GM12878 (cell line): ENCODE measurements around the gene ANGPTL2. TPM values are rescaled to one million over a fixed set of nuclear protein-coding genes. Genes with fewer than 3 reads are reported as not detected.

Experiments used
- ATAC-seq: fragments of 200-7000 bp; cut with Tn5 transposase; 3 replicates; pipeline ENCODE4 v1.9.1; 2020; ENCODE audit warnings: mild to moderate bottlenecking, moderate library complexity
- BruUV-seq: library from RNA; stranded (reverse); fragments of 400-500 nt; replicated peaks from 2 replicates; lab custom pipeline; 2021; lab: Mats Ljungman, UMichigan
- CTCF ChIA-PET: fragments of 300-600 bp; sonication (Branson Sonifier 250); formaldehyde crosslinking; extraction: SDS; loops from one replicate; lab custom pipeline; 2021; ENCODE audit warnings: inconsistent platforms; lab: Yijun Ruan, JAX
- POLR2A ChIA-PET: fragments of 350-600 bp; formaldehyde crosslinking; extraction: SDS; loops from one replicate; lab custom pipeline; 2021; ENCODE audit warnings: inconsistent platforms; lab: Charles Lee
- RAD21 ChIA-PET: fragments of 300-600 bp; sonication (Branson Sonifier 250); formaldehyde crosslinking; loops from one replicate; lab custom pipeline; 2023; ENCODE audit warnings: antibody characterized with exemption; ENCODE audit not compliant: unreplicated experiment; lab: Charles Lee
- SMC1A ChIA-PET: fragments of 300-600 bp; sonication (Branson Sonifier 250); formaldehyde crosslinking; loops from one replicate; lab custom pipeline; 2023; ENCODE audit not compliant: unreplicated experiment, uncharacterized antibody; lab: Charles Lee
- DNase-seq: peaks from one replicate; pipeline ENCODE4 v3.0.0-alpha.2; 2011; ENCODE audit warnings: low read depth, low spot score
- FAIRE-seq: peaks from 3 replicates; lab custom pipeline; 2011; peaks lifted over from hg19 to GRCh38; lab: Jason Lieb, UNC
- H2AFZ ChIP-seq: 2 replicates; pipeline ENCODE4 v1.6.0; 2011; ENCODE audit warnings: low read depth, low read length, control low read depth; ENCODE audit not compliant: control insufficient read depth
- H3K27ac ChIP-seq: 2 replicates; pipeline ENCODE4 v1.5.1; 2011; ENCODE audit warnings: control low read depth; ENCODE audit not compliant: control insufficient read depth, insufficient read depth
- H3K27me3 ChIP-seq, 2 experiments: replicated peaks in 1 of 2; 2 replicates each; pipeline versions ENCODE4 v1.6.0 to v1.6.1; 2011; ENCODE audit warnings: low read length in 1 of 2; ENCODE audit not compliant: control insufficient read depth in 2 of 2, insufficient read depth in 2 of 2
- H3K36me3 ChIP-seq, 2 experiments: 2 replicates each; pipeline ENCODE4 v1.5.1; 2011; ENCODE audit warnings: low read length in 1 of 2; ENCODE audit not compliant: control insufficient read depth in 2 of 2, insufficient read depth in 2 of 2
- H3K4me1 ChIP-seq: 2 replicates; pipeline ENCODE4 v1.6.1; 2011; ENCODE audit warnings: mild to moderate bottlenecking, low read length, moderate library complexity, mixed read lengths; ENCODE audit not compliant: control insufficient read depth, insufficient read depth
- H3K4me2 ChIP-seq: 2 replicates; pipeline ENCODE4 v1.6.0; 2011; ENCODE audit warnings: control low read depth; ENCODE audit not compliant: control insufficient read depth, insufficient read depth
- H3K4me3 ChIP-seq: fragments of 200-600 bp; sonication (generic); 2 replicates; pipeline ENCODE4 v1.5.1; 2016
- H3K79me2 ChIP-seq: 2 replicates; pipeline ENCODE4 v1.6.0; 2011; ENCODE audit warnings: low read length; ENCODE audit not compliant: control insufficient read depth, insufficient read depth
- H3K9ac ChIP-seq: 2 replicates; pipeline ENCODE4 v1.8.0; 2011; ENCODE audit warnings: low read length, control low read depth, mixed read lengths; ENCODE audit not compliant: control insufficient read depth, insufficient read depth
- H3K9me3 ChIP-seq: replicated peaks from 3 replicates; pipeline ENCODE4 v1.5.1; 2011; ENCODE audit warnings: mild to moderate bottlenecking, low read length; ENCODE audit not compliant: control insufficient read depth, insufficient read depth
- H4K20me1 ChIP-seq: 2 replicates; pipeline ENCODE4 v1.6.0; 2011; ENCODE audit not compliant: control insufficient read depth, insufficient read depth
- GATAD2B ChIP-seq: fragments of 450-650 bp; conservative IDR thresholded peaks from 2 replicates; pipeline ENCODE4 v1.6.1; 2017; ENCODE audit warnings: low read depth, mild to moderate bottlenecking, moderate library complexity
- POLR2AphosphoS5 ChIP-seq: IDR thresholded peaks from 2 replicates; pipeline ENCODE4 v1.6.1; 2011; ENCODE audit warnings: mild to moderate bottlenecking, low read length, inconsistent platforms
- RAD21 ChIP-seq: IDR thresholded peaks from 2 replicates; pipeline ENCODE4 v1.6.1; 2011; ENCODE audit warnings: mild to moderate bottlenecking, low read depth, low read length, moderate library complexity; ENCODE audit not compliant: insufficient read depth
- RUNX3 ChIP-seq: IDR thresholded peaks from 2 replicates; pipeline ENCODE4 v1.6.1; 2012; ENCODE audit warnings: low read length, inconsistent platforms
- SIX5 ChIP-seq: IDR thresholded peaks from 2 replicates; pipeline ENCODE4 v1.6.1; 2011; ENCODE audit warnings: mild to moderate bottlenecking, low read depth, low read length, moderate library complexity; ENCODE audit not compliant: severe bottlenecking
- SMAD5 ChIP-seq: IDR thresholded peaks from 2 replicates; pipeline ENCODE4 v1.6.1; 2016; ENCODE audit warnings: antibody characterized with exemption, low read depth
- ZNF207 ChIP-seq: fragments of 450-650 bp; IDR thresholded peaks from 2 replicates; pipeline ENCODE4 v1.6.1; 2014; ENCODE audit warnings: antibody characterized with exemption, mild to moderate bottlenecking, borderline replicate concordance
- ZNF384 ChIP-seq: IDR thresholded peaks from 2 replicates; pipeline ENCODE4 v1.6.1; 2012; ENCODE audit warnings: low read depth, mild to moderate bottlenecking, low read length, improper control_type of control experiment, borderline replicate concordance
- WGBS: methylation state at CpG from one replicate; pipeline ENCODE4 v1.1.6; 2016; ENCODE audit warnings: low lambda C conversion rate; ENCODE audit not compliant: insufficient replicate concordance, insufficient coverage; ENCODE audit errors: missing lambda C conversion rate; 5-methylcytosine and 5-hydroxymethylcytosine counted together
- in situ Hi-C: fragments of 300-500 bp; cut with MboI; formaldehyde crosslinking; loops from 9 replicates; pipeline ENCODE4 v1.14.3; 2018; ENCODE audit warnings: mixed read lengths
- intact Hi-C: fragments of 100-400 bp; cut with micrococcal nuclease; formaldehyde crosslinking; loops from one replicate; pipeline ENCODE4 v1.14.2; 2022; ENCODE audit not compliant: unreplicated experiment
- polyA plus RNA-seq, 11 experiments: library from polyadenylated mRNA; depleted of rRNA in 4 of 11; unstranded in 6 of 11; stranded (reverse) in 5 of 11; fragments of >200 nt; fragmentation: Nextera tagmentation in 4 of 11; fragmentation: Illumina TruSeq in 1 of 11; extraction: Ambion mirVana in 4 of 11; extraction: Trizol in 1 of 11; gene quantifications; 1 replicate in 1 of 11; 2 replicates in 10 of 11; pipeline versions ENCODE4 v1.2.1 to v1.2.3, GENCODE V29; 2011 to 2016; ENCODE audit warnings: inconsistent platforms in 2 of 11, missing spikeins in 2 of 11, low read depth in 1 of 11
- total RNA-seq, 4 experiments: library from RNA; depleted of rRNA in 3 of 4; stranded (reverse); fragments of >200 nt in 3 of 4; fragmentation: Illumina TruSeq in 1 of 4; extraction: Trizol in 1 of 4; gene quantifications; 2 replicates each; pipeline versions ENCODE4 v1.2.1 to v1.2.3, GENCODE V29; 2013 to 2021

The ANGPTL2 gene
- total and polyA plus RNA-seq, 10 of the 15 experiments (the other 5 are each of a cell fraction or from before 2014, with no cell fraction given): 0.13 to 2.6 (median 0.82) TPM; not detected in 1

- no peak overlapping the region for H3K9ac ChIP-seq
- H4K20me1 ChIP-seq: no peaks in the 10 kb centered on the region
- no peaks in the 10 kb centered on the region for H3K27me3 ChIP-seq
- DNase-seq: no peak
- SMC1A ChIA-PET: interaction anchor here (0.9 to 1.2 kb wide), 2 partner anchors 9 to 40 kb away, joined by 3 read pairs; no protein-coding TSS in a partner anchor
- peaks cover 8% of the 10 kb centered on the region; the same call in 1 of the 2 replicates for H3K4me1 ChIP-seq
- H2AFZ ChIP-seq: no peak overlapping the region
- no peaks in the 10 kb centered on the region for H3K9me3 ChIP-seq
- H3K79me2 ChIP-seq: no peaks in the 10 kb centered on the region
- FAIRE-seq: no peak
- no peak; the same call in 2 of the 3 replicates for ATAC-seq
- intact Hi-C loops (no loop called here), in situ Hi-C loops (no loop called here)
- RAD21 ChIA-PET: interaction anchor here (0.9 kb wide), 1 partner anchor 45 kb away, joined by 3 read pairs; no protein-coding TSS in a partner anchor
- H3K27ac ChIP-seq: no peak overlapping the region
- H3K4me3 ChIP-seq: no peak overlapping the region
- CTCF ChIA-PET: interaction anchor here (0.7 to 1.0 kb wide), 2 partner anchors 8 to 150 kb away, joined by 3 read pairs; no protein-coding TSS in a partner anchor
- no peaks in the 10 kb centered on the region; a peak in 1 of 4 replicates for H3K36me3 ChIP-seq
- POLR2A ChIA-PET: interaction anchor here (1.2 kb wide), 1 partner anchor 55 kb away, joined by 3 read pairs; no protein-coding TSS in a partner anchor
- TF ChIP-seq ZNF384 (no peak), RUNX3 (no peak), POLR2AphosphoS5 (no peak), GATAD2B (no peak), ZNF207 (no peak), RAD21 (no peak), SMAD5 (no peak), SIX5 (no peak)
- 83% methylated on average over 7 of the region's 7 CpGs for WGBS
- no peak overlapping the region for H3K4me2 ChIP-seq
- no TSS peak for BruUV-seq
These were observed 10.4 kb downstream of the ANGPTL2 start for GRCh38 chr9:127112056-127112455.
